GM12878 (cell line): ENCODE measurements around the gene KCTD2. TPM values are rescaled to one million over a fixed set of nuclear protein-coding genes. Genes with fewer than 3 reads are reported as not detected.
A peak's percentile ranks its signal among the peaks of the same experiment; 100 is the strongest.

Source experiments
- BCL3 ChIP-seq: IDR thresholded peaks from 2 replicates; pipeline ENCODE4 v1.6.1; 2011; ENCODE audit warnings: borderline replicate concordance, low read depth, mild to moderate bottlenecking, moderate library complexity, low read length; ENCODE audit not compliant: insufficient read depth, poor library complexity, severe bottlenecking
- BCLAF1 ChIP-seq: fragments of 450-650 bp; IDR thresholded peaks from 2 replicates; pipeline ENCODE4 v1.6.1; 2017; ENCODE audit warnings: antibody characterized with exemption, mild to moderate bottlenecking, moderate library complexity
- BRCA1 ChIP-seq: IDR thresholded peaks from 2 replicates; pipeline ENCODE4 v1.6.1; 2011; ENCODE audit warnings: low read depth, low read length, improper control_type of control experiment
- CHD1 ChIP-seq: IDR thresholded peaks from 2 replicates; pipeline ENCODE4 v1.6.1; 2012; ENCODE audit warnings: low read depth, low read length, improper control_type of control experiment
- CHD4 ChIP-seq: fragments of 200-600 bp; sonication (generic); IDR thresholded peaks from 2 replicates; pipeline ENCODE4 v1.6.1; 2016; ENCODE audit warnings: mild to moderate bottlenecking
- FOS ChIP-seq: IDR thresholded peaks from 3 replicates; pipeline ENCODE4 v1.6.1; 2011; ENCODE audit warnings: borderline replicate concordance; ENCODE audit not compliant: insufficient read length; ENCODE audit errors: extremely low read depth
- HDAC6 ChIP-seq: fragments of 200-600 bp; sonication (generic); IDR thresholded peaks from one replicate; pipeline ENCODE4 v1.8.0; 2017; ENCODE audit warnings: antibody characterized with exemption; ENCODE audit not compliant: unreplicated experiment
- MTA3 ChIP-seq: IDR thresholded peaks from 2 replicates; pipeline ENCODE4 v1.6.1; 2012; ENCODE audit warnings: low read length, inconsistent platforms, borderline replicate concordance
- MXI1 ChIP-seq: fragments of 150-350 bp; IDR thresholded peaks from 2 replicates; pipeline ENCODE4 v1.6.1; 2011; ENCODE audit warnings: low read depth, mild to moderate bottlenecking, inconsistent platforms, low read length, improper control_type of control experiment
- PBX3 ChIP-seq: IDR thresholded peaks from 2 replicates; pipeline ENCODE4 v1.6.1; 2011; ENCODE audit warnings: mild to moderate bottlenecking, low read depth, low read length, moderate library complexity; ENCODE audit not compliant: insufficient replicate concordance
- POLR2A ChIP-seq: IDR thresholded peaks from 2 replicates; pipeline ENCODE4 v1.6.1; 2011; ENCODE audit warnings: low read depth, mild to moderate bottlenecking, low read length
- RBBP5 ChIP-seq: fragments of 200-600 bp; sonication (generic); conservative IDR thresholded peaks from 2 replicates; pipeline ENCODE4 v1.6.1; 2016
- SKIL ChIP-seq: fragments of 450-650 bp; IDR thresholded peaks from 2 replicates; pipeline ENCODE4 v1.6.1; 2017; ENCODE audit warnings: mild to moderate bottlenecking, low read depth, inconsistent platforms; ENCODE audit not compliant: poor library complexity, severe bottlenecking
- TARDBP ChIP-seq: IDR thresholded peaks from 2 replicates; pipeline ENCODE4 v1.6.1; 2016; ENCODE audit warnings: borderline replicate concordance
- TBL1XR1 ChIP-seq: IDR thresholded peaks from 2 replicates; pipeline ENCODE4 v1.6.1; 2012; ENCODE audit warnings: low read depth, low read length, improper control_type of control experiment
- ZNF217 ChIP-seq: fragments of 450-650 bp; IDR thresholded peaks from 2 replicates; pipeline ENCODE4 v1.6.1; 2017; ENCODE audit warnings: antibody characterized with exemption, mild to moderate bottlenecking
- ZNF687 ChIP-seq: fragments of 450-650 bp; IDR thresholded peaks from 2 replicates; pipeline ENCODE4 v1.6.1; 2017; ENCODE audit warnings: mild to moderate bottlenecking, moderate library complexity
- polyA plus RNA-seq, 11 experiments: library from polyadenylated mRNA; depleted of rRNA in 4 of 11; unstranded in 6 of 11; stranded (reverse) in 5 of 11; fragments of >200 nt; fragmentation: Nextera tagmentation in 4 of 11; fragmentation: Illumina TruSeq in 1 of 11; extraction: Ambion mirVana in 4 of 11; extraction: Trizol in 1 of 11; gene quantifications; 1 replicate in 1 of 11; 2 replicates in 10 of 11; pipeline versions ENCODE4 v1.2.1 to v1.2.3, GENCODE V29; 2011 to 2016; ENCODE audit warnings: inconsistent platforms in 2 of 11, missing spikeins in 2 of 11, low read depth in 1 of 11
- total RNA-seq, 4 experiments: library from RNA; depleted of rRNA in 3 of 4; stranded (reverse); fragments of >200 nt in 3 of 4; fragmentation: Illumina TruSeq in 1 of 4; extraction: Trizol in 1 of 4; gene quantifications; 2 replicates each; pipeline versions ENCODE4 v1.2.1 to v1.2.3, GENCODE V29; 2013 to 2021

KCTD2 gene
- total and polyA plus RNA-seq, 10 of the 15 experiments (the other 5 are each of a cell fraction or from before 2014, with no cell fraction given), result 1.5 to 27.5 (median 13.7) TPM

GRCh38 chr17:75012346-75013091, 34.5 kb upstream of the KCTD2 start, which contains the start of gene MRPL58 (continued):
- TF ChIP-seq MXI1 (peak; percentile 72), TBL1XR1 (peak; percentile 84), BCL3 (peak; percentile 58), BRCA1 (0 out of 2 replicates have a peak, but pooled peaks have one; percentile 27), TARDBP (no peak; the same call in 1 of the 2 replicates), FOS (no peak), ZNF217 (no peak), PBX3 (no peak), ZNF687 (peak; percentile 26; the same call in 1 of the 2 replicates), RBBP5 (no peak), CHD4 (no peak), HDAC6 (no peak), MTA3 (no peak), BCLAF1 (no peak), SKIL (no peak), POLR2A (peak; percentile 99), CHD1 (no peak)
